PFSK-1 (cell line): ENCODE measurements around the gene EXOC4.

Experiments
- FOXP2 ChIP-seq: optimal IDR thresholded peaks from 2 replicates; pipeline ENCODE3; 2011; ENCODE audit warnings: borderline replicate concordance, control low read depth, inconsistent platforms; ENCODE audit not compliant: insufficient read depth; ENCODE audit errors: extremely low read length, extremely low read depth
- POLR2AphosphoS5 ChIP-seq: IDR thresholded peaks from 2 replicates; pipeline ENCODE4 v1.6.1; 2012; ENCODE audit warnings: low read depth, mild to moderate bottlenecking, control low read depth, low read length, moderate library complexity
- SIN3A ChIP-seq: IDR thresholded peaks from 2 replicates; pipeline ENCODE4 v1.6.1; 2012; ENCODE audit warnings: mild to moderate bottlenecking, low read length, moderate library complexity, borderline replicate concordance; ENCODE audit not compliant: insufficient read depth
- TAF1 ChIP-seq: IDR thresholded peaks from 2 replicates; pipeline ENCODE4 v1.6.1; 2012; ENCODE audit warnings: low read length, control low read depth, borderline replicate concordance; ENCODE audit not compliant: insufficient read depth
- TF ChIP-seq, protein P1 (sequence below), 2 experiments: IDR thresholded peaks; 2 replicates each; pipeline versions ENCODE4 v1.6.1 to v1.8.0; 2011 to 2012; ENCODE audit warnings: low read depth in 2 of 2, low read length in 2 of 2, control low read depth in 1 of 2, inconsistent platforms in 1 of 2, mild to moderate bottlenecking in 1 of 2, moderate library complexity in 1 of 2; ENCODE audit not compliant: insufficient read depth in 1 of 2

EXOC4 gene

DNA sequence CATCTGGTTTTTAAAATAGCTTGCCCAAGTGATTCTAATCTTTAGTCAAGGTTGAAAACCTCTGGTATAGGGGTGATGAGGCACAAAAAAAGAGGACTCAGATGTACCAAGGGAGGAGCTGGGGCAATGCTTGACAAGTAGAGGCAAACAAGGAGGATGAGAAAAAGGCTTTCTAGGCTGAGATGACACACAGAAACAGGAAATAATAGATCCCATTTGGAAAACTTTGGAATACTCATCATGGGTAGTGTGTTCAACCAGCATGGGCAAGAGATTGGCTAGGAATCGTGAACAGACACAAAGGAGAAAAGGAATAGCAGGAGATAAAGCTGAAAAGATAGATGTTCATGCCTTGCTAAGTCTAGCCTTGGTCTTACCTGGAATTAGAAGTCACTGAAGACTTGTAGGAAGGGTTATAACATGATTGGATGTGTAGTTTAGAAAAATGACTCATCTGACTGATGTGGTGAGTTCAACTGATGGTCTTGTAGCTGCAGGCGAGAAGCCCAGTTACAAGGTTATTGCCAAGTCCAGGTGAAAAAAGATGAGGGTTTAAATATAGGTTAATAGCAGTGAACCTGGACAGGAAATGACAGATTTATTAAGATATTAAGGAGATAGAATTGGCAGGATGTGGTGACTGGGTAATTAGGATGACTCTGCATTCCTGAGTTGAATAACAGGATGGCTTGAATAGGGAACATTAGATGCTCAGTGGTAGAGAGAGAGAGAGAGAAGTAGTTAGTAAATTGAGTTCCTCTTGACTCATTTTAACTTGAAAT lies 660.2 kb downstream of the EXOC4 start:
- TF ChIP-seq, protein P1, sequence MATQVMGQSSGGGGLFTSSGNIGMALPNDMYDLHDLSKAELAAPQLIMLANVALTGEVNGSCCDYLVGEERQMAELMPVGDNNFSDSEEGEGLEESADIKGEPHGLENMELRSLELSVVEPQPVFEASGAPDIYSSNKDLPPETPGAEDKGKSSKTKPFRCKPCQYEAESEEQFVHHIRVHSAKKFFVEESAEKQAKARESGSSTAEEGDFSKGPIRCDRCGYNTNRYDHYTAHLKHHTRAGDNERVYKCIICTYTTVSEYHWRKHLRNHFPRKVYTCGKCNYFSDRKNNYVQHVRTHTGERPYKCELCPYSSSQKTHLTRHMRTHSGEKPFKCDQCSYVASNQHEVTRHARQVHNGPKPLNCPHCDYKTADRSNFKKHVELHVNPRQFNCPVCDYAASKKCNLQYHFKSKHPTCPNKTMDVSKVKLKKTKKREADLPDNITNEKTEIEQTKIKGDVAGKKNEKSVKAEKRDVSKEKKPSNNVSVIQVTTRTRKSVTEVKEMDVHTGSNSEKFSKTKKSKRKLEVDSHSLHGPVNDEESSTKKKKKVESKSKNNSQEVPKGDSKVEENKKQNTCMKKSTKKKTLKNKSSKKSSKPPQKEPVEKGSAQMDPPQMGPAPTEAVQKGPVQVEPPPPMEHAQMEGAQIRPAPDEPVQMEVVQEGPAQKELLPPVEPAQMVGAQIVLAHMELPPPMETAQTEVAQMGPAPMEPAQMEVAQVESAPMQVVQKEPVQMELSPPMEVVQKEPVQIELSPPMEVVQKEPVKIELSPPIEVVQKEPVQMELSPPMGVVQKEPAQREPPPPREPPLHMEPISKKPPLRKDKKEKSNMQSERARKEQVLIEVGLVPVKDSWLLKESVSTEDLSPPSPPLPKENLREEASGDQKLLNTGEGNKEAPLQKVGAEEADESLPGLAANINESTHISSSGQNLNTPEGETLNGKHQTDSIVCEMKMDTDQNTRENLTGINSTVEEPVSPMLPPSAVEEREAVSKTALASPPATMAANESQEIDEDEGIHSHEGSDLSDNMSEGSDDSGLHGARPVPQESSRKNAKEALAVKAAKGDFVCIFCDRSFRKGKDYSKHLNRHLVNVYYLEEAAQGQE (IDR thresholded peaks at IDR 0.05; ENCODE audit: insufficient read depth in 1 of 2, low read depth in 2 of 2, low read length in 2 of 2) = no peak
- TF ChIP-seq SIN3A = no peak
- no peak for TF ChIP-seq POLR2AphosphoS5
- no peak for TF ChIP-seq TAF1

- TF ChIP-seq, protein P1 (IDR thresholded peaks at IDR 0.05; ENCODE audit: insufficient read depth in 1 of 2, low read depth in 2 of 2, low read length in 2 of 2) = no peak
- no peak for TF ChIP-seq POLR2AphosphoS5
- no peak for TF ChIP-seq SIN3A
- TF ChIP-seq FOXP2 = no peak
- TF ChIP-seq TAF1 = no peak
Measured at GRCh38 chr7:133916621-133917020, 663.7 kb downstream of the EXOC4 start.

DNA sequence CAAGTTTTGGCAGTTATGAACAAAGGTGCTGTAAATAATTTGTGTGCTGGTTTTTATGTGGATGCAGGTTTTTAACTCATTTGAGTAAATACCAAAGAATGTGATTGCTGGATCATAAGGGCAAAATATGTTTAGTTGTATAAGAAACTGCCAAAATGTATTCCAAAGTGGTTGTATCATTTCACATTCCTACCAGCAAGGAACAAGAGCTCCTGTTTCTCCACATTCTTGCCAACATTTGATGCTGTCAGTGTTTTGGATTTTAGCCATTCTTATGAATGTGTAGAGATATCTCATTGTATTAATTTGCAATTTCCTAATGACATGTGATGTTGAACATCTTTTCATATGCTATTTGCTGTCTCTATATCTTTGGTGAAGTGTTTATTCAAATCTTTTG lies 666.9 kb downstream of the EXOC4 start:
- TF ChIP-seq TAF1 (no peak), SIN3A (no peak), FOXP2 (no peak), POLR2AphosphoS5 (no peak)
- TF ChIP-seq, protein P1 (IDR thresholded peaks at IDR 0.05; ENCODE audit: insufficient read depth in 1 of 2, low read depth in 2 of 2, low read length in 2 of 2) = no peak

DNA sequence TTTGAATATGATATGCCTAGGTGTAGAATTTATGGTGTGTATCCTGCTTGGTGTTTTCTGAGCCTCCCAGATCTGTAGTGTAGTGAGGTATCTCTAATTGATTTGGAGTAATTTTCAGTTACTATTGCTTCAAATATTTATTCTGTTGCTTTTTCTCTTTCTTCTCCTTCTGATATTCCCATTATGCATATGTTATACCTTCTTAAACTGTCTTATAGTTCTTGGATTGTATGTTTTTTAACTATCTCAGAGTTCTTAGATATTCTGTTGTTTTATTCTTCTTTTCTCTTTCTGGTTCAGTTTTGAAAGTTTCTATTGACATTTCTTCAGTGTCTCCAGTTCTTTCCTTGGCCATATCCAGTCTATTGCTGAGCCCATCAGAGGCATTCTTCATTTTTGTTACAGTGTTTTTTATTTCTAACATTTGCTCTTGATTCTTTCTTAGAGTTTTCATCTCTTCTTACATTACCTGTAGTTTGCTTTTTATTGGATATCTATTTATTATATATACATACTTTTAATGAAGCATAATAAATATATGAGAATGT lies 668.8 kb downstream of the EXOC4 start:
- TF ChIP-seq SIN3A (no peak), TAF1 (no peak), FOXP2 (no peak), POLR2AphosphoS5 (no peak)
- TF ChIP-seq, protein P1 (IDR thresholded peaks at IDR 0.05; ENCODE audit: insufficient read depth in 1 of 2, low read depth in 2 of 2, low read length in 2 of 2) = no peak
